CD4-positive, alpha-beta T cell (primary cell): Measurements from ENCODE around the gene PAPPA. TPM values are rescaled to one million over a fixed set of nuclear protein-coding genes. Genes with fewer than 3 reads are reported as not detected.

Experiments
- ATAC-seq: fragments of 200-7000 bp; cut with Tn5 transposase; one replicate; pipeline ENCODE4 v1.10.0; 2022; ENCODE audit warnings: mild to moderate bottlenecking; ENCODE audit not compliant: poor library complexity
- CTCF ChIA-PET: fragments of 350-600 bp; sonication (Branson Sonifier 250); formaldehyde crosslinking; loops from one replicate; lab custom pipeline; 2021; ENCODE audit warnings: antibody characterized with exemption, inconsistent platforms; lab: Charles Lee
- POLR2A ChIA-PET: fragments of 350-600 bp; sonication (Branson Sonifier 250); formaldehyde crosslinking; loops from one replicate; lab custom pipeline; 2021; ENCODE audit warnings: antibody characterized with exemption, inconsistent platforms; lab: Charles Lee
- DNase-seq, 14 experiments: peaks; one replicate each; pipeline ENCODE4 v3.0.0-alpha.2; 2013 to 2020; ENCODE audit warnings: mixed read lengths in 2 of 14
- H3K27ac ChIP-seq, 2 donors: one replicate each; pipeline versions ENCODE4 v1.5.1 to v1.7.0; 2013; ENCODE audit warnings: low read length in 2 of 2, low read depth in 1 of 2, mild to moderate bottlenecking in 1 of 2
- H3K27me3 ChIP-seq, 2 experiments: 1 replicate in 1 of 2; 2 replicates in 1 of 2; pipeline versions ENCODE4 v1.6.1 to v1.7.0; 2013; ENCODE audit warnings: low read length in 2 of 2, control low read depth in 1 of 2, mild to moderate bottlenecking in 1 of 2, moderate library complexity in 1 of 2; ENCODE audit not compliant: insufficient read depth in 2 of 2, control insufficient read depth in 1 of 2
- H3K36me3 ChIP-seq: one replicate; pipeline ENCODE4 v1.6.1; 2013; ENCODE audit warnings: low read length, control low read depth; ENCODE audit not compliant: insufficient read depth
- H3K4me1 ChIP-seq: one replicate; pipeline ENCODE4 v1.6.1; 2013; ENCODE audit warnings: low read length, control low read depth; ENCODE audit not compliant: insufficient read depth
- H3K4me3 ChIP-seq: one replicate; pipeline ENCODE4 v1.5.1; 2013; ENCODE audit warnings: mild to moderate bottlenecking, low read length, moderate library complexity
- H3K9me3 ChIP-seq, 2 experiments: 1 replicate in 1 of 2; 2 replicates in 1 of 2; pipeline versions ENCODE4 v1.6.1 to v1.7.0; 2013; ENCODE audit warnings: low read length in 2 of 2, mild to moderate bottlenecking in 2 of 2, control low read depth in 1 of 2, moderate library complexity in 1 of 2; ENCODE audit not compliant: control insufficient read depth in 1 of 2, insufficient read depth in 1 of 2
- H3K27ac Mint-ChIP-seq: one replicate; pipeline ENCODE4 v1.8.0; 2020; ENCODE audit warnings: mixed read lengths
- H3K27me3 Mint-ChIP-seq: one replicate; pipeline ENCODE4 v1.8.0; 2021; ENCODE audit warnings: mixed read lengths
- H3K36me3 Mint-ChIP-seq: one replicate; pipeline ENCODE4 v1.8.0; 2021; ENCODE audit warnings: low read depth, mixed read lengths
- H3K4me1 Mint-ChIP-seq: one replicate; pipeline ENCODE4 v1.8.0; 2021; ENCODE audit warnings: low read depth, mixed read lengths
- H3K4me3 Mint-ChIP-seq: one replicate; pipeline ENCODE4 v1.8.0; 2020; ENCODE audit warnings: mild to moderate bottlenecking, mixed read lengths
- H3K9me3 Mint-ChIP-seq: one replicate; pipeline ENCODE4 v1.8.0; 2020; ENCODE audit warnings: mixed read lengths
- CTCF ChIP-seq: fragments of 200-600 bp; IDR thresholded peaks from one replicate; pipeline ENCODE4 v1.8.0; 2022; ENCODE audit warnings: antibody characterized with exemption, mild to moderate bottlenecking
- intact Hi-C, 2 experiments: fragments of 100-400 bp; cut with DNase I in 1 of 2; cut with micrococcal nuclease in 1 of 2; formaldehyde crosslinking; loops; one replicate each; pipeline versions ENCODE4 v1.15.1 to v1.9.0; 2023 to 2025; cut with DNase I, micrococcal nuclease
- total RNA-seq, 174 experiments: library from RNA in 2 of 174; stranded (reverse) in 2 of 174; gene quantifications; one replicate each; pipeline ENCODE4 v1.2.3 and lab custom pipeline; 2021 to 2026

Gene PAPPA
- total RNA-seq, 2 experiments from 2014 or later, result 0.03 TPM; not detected in 1

- H3K4me3 ChIP-seq, result no peak overlapping the region
- Mint-ChIP-seq H3K4me3 (no peak overlapping the region), H3K4me1 (no peaks in the 10 kb centered on the region), H3K9me3 (peaks cover 2% of the 10 kb centered on the region), H3K36me3 (no peaks in the 10 kb centered on the region), H3K27ac (no peak overlapping the region), H3K27me3 (peaks cover 23% of the 10 kb centered on the region)
- TF ChIP-seq CTCF, result no peak
- H3K36me3 ChIP-seq, result no peaks in the 10 kb centered on the region
- POLR2A ChIA-PET, result no interaction called here
- H3K27me3 ChIP-seq, result no peaks in the 10 kb centered on the region
- no peaks in the 10 kb centered on the region for H3K9me3 ChIP-seq
- DNase-seq, result no peak
- H3K27ac ChIP-seq, result no peak overlapping the region
- intact Hi-C loops, result no loop called here
- ATAC-seq, result no peak
- no peaks in the 10 kb centered on the region for H3K4me1 ChIP-seq
- CTCF ChIA-PET, result interaction anchor here (1.2 kb wide), 1 partner anchor 67 kb away, joined by 3 read pairs; no protein-coding TSS in a partner anchor
Observed at GRCh38 chr9:116270546-116270945, 117.0 kb downstream of the PAPPA start.

- ATAC-seq, result no peak
- Mint-ChIP-seq H3K4me3 (no peak overlapping the region), H3K27me3 (peaks cover 25% of the 10 kb centered on the region), H3K36me3 (no peaks in the 10 kb centered on the region), H3K27ac (no peak overlapping the region), H3K9me3 (no peaks in the 10 kb centered on the region), H3K4me1 (no peaks in the 10 kb centered on the region)
- intact Hi-C loops, result no loop called here
- Histone ChIP-seq H3K36me3 (no peaks in the 10 kb centered on the region), H3K9me3 (no peaks in the 10 kb centered on the region), H3K27me3 (no peaks in the 10 kb centered on the region), H3K4me1 (no peaks in the 10 kb centered on the region), H3K4me3 (no peak overlapping the region), H3K27ac (no peak overlapping the region)
- no peak for TF ChIP-seq CTCF
- CTCF ChIA-PET, result no interaction called here
- DNase-seq, result no peak
- POLR2A ChIA-PET, result no interaction called here
Observed at GRCh38 chr9:116271340-116271739, 117.7 kb downstream of the PAPPA start.

- H3K27ac Mint-ChIP-seq, result no peak overlapping the region
- no peak for TF ChIP-seq CTCF
- Histone ChIP-seq H3K36me3 (no peaks in the 10 kb centered on the region), H3K27ac (no peak overlapping the region), H3K27me3 (no peaks in the 10 kb centered on the region), H3K4me3 (no peak overlapping the region), H3K4me1 (no peaks in the 10 kb centered on the region), H3K9me3 (no peaks in the 10 kb centered on the region)
- DNase-seq, result no peak
- H3K36me3 Mint-ChIP-seq, result no peaks in the 10 kb centered on the region
- H3K27me3 Mint-ChIP-seq, result peaks cover 25% of the 10 kb centered on the region
- H3K9me3 Mint-ChIP-seq, result no peaks in the 10 kb centered on the region
- CTCF ChIA-PET, result no interaction called here
- POLR2A ChIA-PET, result no interaction called here
- H3K4me3 Mint-ChIP-seq, result no peak overlapping the region
- H3K4me1 Mint-ChIP-seq, result no peaks in the 10 kb centered on the region
- intact Hi-C loops, result no loop called here
- no peak for ATAC-seq
Observed at GRCh38 chr9:116271991-116272390, 118.4 kb downstream of the PAPPA start.
